Non-pigmented ciliary epithelial cell (primary cell): Measurements from ENCODE around the gene LGALS8.
"Not testable (repeated sequence)": the region's sequence is repeated elsewhere in the genome, so short reads cannot be mapped to it uniquely, and the experiment has no call there.

Source experiments
- DNase-seq: peaks from one replicate; pipeline ENCODE4 v3.0.0-alpha.2; 2010; ENCODE audit warnings: low read depth

The LGALS8 gene

GRCh38 chr1:236543065-236543669 lies 19.4 kb downstream of the LGALS8 start:
- no peak for DNase-seq

DNA sequence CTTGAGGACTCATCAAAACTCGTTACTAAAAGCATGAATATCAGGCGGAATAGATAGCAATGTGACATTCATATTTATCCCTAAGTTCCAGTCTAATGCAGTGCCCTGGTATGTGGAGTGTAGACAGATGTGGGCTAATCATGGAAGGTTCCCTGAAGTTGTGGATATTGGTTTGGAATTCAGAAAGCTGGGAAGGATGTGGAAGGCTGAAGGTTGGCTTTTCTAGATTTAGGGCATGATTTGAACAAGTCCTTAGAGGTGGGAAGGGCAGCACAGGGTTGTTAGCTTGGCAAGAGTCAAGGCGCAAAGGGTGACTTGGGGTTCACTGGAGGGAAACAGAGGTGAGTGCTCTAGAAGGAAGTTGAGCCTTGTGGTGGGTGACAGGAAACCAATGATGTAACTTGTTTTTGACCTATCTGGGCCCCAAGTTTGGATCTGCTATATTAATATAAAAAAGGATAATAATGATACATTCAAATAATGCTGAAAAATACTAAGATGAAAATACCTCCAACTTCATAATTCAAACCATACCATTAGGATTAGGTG lies 21.9 kb downstream of the LGALS8 start:
- no peak for DNase-seq

GRCh38 chr1:236548452-236548851 lies 24.7 kb downstream of the LGALS8 start:
- no peak for DNase-seq

- no peak for DNase-seq
These were observed 27.4 kb downstream of the LGALS8 start for GRCh38 chr1:236550961-236551851.

GRCh38 chr1:236552096-236552495 lies 28.3 kb downstream of the LGALS8 start:
- no peak for DNase-seq

DNA sequence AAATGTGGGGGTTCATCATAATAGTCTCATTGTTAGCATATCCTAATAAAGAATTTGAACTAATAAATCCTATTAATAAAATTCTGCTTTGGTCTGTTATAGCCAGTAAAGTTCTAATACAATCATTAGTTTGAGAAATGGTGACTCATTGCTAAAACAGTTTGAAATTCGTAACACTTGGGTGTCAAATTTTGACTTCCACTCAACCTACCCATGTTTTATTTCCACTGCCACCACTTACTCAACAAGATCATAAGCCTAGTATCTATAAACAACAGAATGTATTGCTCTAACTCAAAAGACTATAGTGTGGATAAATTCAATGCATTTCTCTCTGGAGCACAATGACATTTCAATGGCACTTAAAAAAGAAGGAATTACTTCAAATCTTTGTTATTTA lies 29.1 kb downstream of the LGALS8 start:
- no peak for DNase-seq

DNA sequence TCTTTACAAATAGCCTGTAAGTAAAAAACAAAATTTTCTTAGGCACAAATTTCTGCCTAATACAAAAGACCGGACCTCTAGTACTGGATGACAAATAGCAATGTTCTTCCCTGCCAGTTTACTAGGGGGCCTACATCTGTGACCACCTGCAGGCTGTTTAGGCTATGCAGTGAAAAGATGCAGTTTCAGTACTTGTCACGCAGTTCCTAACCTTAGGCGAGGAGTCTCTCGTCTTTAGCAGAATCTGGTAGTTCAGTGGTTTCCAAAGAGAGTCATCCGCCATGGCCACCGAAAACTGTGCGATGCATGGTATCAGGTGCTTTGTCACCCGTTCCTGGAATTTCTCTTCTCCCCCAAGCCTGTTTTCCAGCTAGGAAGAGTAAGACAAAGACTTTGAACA lies 29.6 kb downstream of the LGALS8 start:
- no peak for DNase-seq

DNA sequence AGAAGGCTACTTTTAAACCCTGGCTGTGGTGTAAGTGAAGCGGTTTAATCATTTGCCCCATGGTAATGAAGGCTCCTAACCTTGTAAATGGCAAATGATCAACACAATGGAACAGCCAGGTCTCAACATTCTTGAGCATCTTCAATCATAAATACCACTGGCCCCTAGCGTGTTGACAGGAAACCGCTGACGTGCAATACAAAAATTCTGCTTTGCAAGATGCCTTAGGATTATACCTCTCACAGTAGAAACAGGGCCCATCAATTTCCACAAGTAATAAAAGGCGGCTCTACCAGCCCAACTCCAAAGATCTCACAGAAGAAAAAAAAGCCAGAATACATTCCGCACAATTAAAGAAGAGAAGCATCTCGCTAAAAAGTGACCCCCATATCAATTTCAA lies 32.8 kb downstream of the LGALS8 start:
- DNase-seq: no peak

DNA sequence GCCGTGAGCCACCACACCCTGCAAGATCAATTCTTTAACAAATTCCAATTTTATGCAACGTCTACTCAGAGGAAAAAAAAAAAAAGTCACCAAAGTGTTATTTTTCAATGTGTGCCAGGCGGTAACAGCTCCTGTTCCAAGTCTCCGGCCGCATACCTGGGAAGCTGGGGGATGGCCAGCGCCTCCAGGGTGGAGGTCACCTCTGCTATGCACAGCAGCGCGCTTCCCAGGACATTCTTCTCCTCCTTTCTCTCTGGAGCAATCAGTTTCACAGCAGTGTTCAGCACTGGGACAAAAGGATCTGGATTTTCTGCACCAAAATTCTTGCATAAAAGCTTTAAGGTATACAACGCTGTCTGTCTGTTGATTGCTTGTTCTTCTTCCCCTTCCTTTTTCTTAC lies 34.3 kb downstream of the LGALS8 start:
- DNase-seq: no peak

GRCh38 chr1:236558846-236559245 lies 35.1 kb downstream of the LGALS8 start:
- DNase-seq: no peak

DNA sequence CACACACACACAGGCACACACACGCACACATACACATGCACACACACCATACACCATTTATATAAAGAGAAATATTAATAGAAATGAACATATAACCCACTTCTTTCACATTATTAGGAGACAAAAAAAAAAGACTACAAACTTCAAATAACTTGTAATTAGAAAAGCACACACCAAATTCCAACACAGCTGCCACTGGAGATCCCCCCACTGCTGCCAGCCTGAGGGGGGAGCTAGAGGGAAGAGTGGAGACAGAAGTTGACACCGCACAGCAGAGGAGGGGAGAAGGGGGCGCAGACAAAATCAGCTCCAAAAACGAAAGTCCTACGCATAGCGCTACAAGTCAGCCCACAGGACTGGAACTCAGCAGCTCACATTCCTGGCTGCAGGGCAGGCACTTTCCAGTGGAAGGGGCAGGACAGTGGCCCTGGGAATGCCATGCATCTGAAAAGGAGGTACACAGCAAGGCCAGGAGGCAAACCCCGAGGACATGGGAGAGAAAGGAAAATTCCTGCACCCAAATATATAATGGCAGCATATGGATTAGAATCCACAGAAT lies 36.5 kb downstream of the LGALS8 start:
- no peak for DNase-seq

- DNase-seq: no peak
These were observed 38.2 kb downstream of the LGALS8 start for GRCh38 chr1:236561976-236562375.

DNA sequence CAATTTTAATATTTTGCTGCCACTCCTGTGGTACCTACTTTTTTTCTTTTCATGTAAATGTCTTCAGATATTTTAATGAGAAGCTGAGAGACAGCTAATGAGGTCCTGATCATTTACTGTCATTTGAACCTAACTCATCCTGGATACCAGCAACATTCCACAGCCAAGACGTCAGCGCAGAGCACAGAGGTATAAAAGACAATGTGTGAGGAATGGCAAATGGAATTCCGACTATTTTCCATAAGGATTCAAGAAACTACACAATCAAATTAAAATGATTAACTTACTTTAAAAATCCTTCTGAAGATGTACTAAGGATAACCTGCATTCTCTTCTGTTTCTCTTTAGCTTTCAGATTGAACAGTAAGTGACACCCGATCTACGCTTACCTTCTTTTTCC lies 41.7 kb downstream of the LGALS8 start:
- no peak for DNase-seq

GRCh38 chr1:236568285-236568894 lies 44.6 kb downstream of the LGALS8 start:
- DNase-seq: no peak

DNA sequence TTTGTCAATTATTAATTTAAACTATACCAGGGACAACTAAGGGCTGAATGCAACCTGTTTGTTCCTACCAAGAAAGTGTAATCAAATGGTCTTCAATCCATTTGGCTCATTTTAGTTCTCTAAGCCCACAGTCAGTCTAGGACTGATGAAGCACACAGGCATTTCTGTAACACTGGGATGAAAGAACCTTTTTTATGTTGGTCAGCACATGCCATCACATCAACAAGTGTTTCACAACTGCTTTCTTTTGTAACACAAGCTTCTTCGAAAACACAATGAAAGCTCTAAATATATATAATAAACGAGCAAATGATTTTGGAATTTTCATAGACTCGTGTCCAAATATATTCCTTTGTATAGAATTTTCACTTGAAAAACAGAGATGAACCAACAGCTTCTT lies 51.7 kb downstream of the LGALS8 start:
- DNase-seq: peak; percentile 11

- peak; percentile 27 for DNase-seq
These were observed 52.2 kb downstream of the LGALS8 start for GRCh38 chr1:236576004-236576403.

- DNase-seq: not testable (repeated sequence)
These were observed 53.3 kb downstream of the LGALS8 start for GRCh38 chr1:236577041-236577440.

DNA sequence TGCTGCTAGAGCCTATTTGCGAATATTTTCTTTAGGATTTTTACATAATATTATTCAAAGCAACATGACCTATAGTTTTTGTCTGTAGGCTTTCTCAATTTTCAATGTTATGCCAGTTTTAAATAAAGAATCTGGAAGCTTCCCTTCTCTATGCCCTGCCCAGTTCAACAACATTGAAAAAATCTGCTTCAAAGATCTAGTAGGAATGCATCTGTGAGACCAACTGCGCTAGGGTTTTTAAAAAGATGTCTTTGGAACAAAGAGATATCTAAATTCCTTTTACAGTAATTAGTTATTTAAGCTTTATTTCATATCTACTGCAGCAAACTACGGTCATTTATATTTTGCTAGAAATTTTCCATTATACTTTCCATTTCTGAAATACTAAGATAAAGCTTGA lies 54.9 kb downstream of the LGALS8 start:
- no peak for DNase-seq

DNA sequence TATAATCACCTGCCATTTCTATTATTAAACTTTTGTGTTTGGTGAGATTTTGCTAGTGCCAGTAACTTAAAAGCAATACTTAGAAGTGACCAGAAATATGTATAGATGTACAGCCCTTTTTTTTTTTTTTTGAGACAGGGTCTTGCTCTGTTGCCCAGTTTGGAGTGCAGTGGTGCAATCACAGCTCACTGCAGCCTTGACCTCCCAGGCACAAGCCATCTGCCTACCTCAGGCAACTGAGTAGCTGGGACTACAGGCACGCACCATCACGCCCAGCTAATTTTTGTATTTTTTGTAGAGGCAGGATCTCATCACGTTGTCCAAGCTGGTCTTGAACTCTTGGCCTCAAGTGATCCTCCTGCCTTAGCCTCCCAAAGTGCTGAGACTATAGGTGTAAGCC lies 56.6 kb downstream of the LGALS8 start:
- not testable (repeated sequence) for DNase-seq

- DNase-seq: no peak
These were observed 57.7 kb downstream of the LGALS8 start for GRCh38 chr1:236581528-236581927.

DNA sequence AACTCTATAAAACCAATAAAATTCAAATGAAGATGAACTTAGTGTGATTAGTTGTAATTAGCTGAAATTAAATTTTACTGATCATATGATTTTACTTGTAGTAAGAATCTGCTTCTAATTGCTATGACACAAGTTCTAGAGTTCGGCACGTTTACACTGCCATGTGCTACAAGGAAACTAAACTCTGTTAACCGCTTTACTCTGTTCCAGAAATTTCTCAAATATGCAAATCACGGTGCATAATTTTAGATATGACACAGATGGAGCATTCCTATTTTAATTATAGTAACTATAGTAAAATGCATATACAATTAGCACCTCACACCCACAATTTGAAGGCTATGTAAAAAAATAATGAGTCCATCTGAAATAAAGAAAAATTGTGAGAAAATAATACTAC lies 65.7 kb downstream of the LGALS8 start:
- DNase-seq: no peak

DNA sequence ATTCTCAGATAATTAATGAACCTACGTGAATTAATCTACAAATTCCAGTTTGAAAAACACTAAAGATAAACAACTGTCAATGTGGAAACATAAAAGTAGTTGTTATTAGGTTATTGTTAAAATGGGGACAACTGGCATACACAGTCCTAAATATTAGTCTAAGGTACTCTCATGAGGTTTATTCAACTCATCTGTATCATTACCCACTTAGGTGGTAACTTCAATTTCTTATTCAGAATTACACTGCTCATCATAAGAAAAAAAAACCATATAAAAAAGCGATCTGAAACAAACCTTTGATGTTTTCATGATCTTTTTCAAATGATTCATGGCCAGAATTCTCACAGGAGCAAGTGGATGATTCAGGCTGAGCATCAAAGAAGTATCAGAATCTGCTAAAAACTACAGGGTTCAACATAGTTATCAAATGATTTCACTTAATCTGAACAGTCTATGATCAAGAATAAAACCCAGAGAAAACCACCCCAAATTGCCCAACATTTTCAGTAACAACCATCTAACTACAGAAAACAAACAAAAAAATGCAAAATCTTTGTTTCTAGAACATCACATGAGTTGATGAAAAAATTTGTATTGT lies 66.9 kb downstream of the LGALS8 start:
- DNase-seq: no peak
